GM12873 (cell line): Measurements from ENCODE around the gene AP3D1.

ENCODE experiments used
- TF ChIP-seq, protein P1 (sequence below): IDR thresholded peaks from 2 replicates; pipeline ENCODE4 v1.5.1; 2012; ENCODE audit warnings: low read depth, mild to moderate bottlenecking, moderate library complexity, low read length, control low read depth; ENCODE audit not compliant: insufficient read depth; ENCODE audit errors: missing control alignments

Gene AP3D1

DNA sequence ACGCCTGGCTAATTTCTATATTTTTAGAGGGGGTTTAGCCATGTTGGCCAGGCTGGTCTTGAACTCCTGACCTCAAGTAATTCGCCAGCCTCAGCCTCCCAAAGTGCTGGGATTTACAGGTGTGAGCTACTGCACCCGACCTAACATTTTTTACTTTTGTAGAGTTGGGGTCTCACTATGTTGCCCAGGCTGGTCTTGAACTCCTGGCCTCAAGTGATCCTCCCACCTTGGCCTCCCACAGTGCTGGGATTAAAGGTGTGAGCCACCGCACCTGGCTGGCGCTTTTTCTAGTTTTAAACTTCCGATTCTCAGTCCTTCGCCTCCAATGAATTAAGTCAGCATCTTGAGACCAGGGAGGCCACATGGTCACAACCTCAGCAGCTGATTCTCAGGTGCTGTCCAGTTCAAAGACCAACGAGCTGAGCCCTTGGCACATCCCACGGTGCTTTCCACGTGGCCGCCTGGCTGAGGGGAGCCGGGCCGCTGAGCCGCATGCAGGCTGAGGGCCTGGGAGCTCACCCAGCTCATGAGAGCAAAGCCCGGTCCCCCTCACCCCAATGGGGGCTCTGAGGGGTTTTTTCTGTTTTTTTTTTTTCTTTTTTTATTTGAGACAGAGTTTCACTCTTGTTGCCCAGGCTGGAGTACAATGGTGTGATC, 9.1 kb downstream of the AP3D1 start:
- TF ChIP-seq, protein P1, sequence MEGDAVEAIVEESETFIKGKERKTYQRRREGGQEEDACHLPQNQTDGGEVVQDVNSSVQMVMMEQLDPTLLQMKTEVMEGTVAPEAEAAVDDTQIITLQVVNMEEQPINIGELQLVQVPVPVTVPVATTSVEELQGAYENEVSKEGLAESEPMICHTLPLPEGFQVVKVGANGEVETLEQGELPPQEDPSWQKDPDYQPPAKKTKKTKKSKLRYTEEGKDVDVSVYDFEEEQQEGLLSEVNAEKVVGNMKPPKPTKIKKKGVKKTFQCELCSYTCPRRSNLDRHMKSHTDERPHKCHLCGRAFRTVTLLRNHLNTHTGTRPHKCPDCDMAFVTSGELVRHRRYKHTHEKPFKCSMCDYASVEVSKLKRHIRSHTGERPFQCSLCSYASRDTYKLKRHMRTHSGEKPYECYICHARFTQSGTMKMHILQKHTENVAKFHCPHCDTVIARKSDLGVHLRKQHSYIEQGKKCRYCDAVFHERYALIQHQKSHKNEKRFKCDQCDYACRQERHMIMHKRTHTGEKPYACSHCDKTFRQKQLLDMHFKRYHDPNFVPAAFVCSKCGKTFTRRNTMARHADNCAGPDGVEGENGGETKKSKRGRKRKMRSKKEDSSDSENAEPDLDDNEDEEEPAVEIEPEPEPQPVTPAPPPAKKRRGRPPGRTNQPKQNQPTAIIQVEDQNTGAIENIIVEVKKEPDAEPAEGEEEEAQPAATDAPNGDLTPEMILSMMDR: no peak

DNA sequence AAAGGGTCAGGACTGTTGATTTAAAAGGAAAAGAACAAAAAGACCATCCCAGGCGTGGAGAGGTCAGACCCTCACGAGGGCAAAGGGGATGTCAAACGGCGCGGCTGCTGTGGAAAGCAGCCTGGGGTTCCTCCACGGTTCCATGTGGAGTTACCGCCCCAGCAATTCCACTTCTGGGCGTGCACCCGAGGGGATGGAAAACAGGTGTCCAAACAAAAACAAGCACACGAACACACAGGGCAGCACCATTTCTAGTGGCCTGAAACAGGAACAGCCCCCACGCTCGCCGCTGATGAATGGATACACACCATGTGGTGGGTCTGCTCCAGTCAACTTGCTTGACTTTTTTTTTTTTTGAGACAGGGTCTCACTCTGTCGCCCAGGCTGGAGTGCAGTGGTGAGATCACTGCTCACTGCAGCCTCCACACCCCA, 11.2 kb downstream of the AP3D1 start:
- TF ChIP-seq, protein P1: no peak

DNA sequence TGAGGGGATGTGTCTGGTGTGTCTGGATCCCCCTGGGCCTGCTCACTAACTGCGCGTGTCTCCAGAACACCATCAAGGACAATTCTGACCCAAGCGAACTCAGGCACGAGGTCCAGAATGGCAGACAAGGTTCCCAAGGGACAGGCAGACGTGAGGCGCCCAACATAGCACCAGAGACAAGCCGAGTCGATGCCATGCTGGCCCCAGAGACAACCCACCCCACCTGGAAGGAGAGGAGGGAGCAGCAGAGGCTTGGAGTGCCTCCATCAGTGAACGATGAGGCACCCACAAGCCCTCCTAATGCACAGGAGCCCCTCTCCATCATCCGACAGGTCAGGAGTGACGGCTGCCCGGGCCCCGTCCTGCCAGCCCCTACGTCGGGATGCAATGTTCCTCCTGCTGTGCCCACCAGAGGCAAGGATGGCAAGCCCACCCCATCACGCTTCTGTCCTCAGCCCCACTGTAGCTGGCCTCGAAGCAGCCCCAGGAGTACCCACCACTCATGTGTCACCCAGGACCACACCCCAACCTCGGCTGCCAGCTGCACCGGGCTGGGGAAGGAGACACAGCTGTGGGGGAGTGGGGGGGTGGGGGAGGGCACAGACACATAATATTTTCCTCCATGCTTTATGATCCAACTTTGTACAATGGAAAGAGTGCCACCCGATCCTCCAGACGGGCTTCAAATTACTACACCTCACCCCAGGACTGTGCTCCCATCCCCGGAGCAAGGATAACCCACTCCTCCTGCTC, 11.8 kb downstream of the AP3D1 start:
- TF ChIP-seq, protein P1: no peak

DNA sequence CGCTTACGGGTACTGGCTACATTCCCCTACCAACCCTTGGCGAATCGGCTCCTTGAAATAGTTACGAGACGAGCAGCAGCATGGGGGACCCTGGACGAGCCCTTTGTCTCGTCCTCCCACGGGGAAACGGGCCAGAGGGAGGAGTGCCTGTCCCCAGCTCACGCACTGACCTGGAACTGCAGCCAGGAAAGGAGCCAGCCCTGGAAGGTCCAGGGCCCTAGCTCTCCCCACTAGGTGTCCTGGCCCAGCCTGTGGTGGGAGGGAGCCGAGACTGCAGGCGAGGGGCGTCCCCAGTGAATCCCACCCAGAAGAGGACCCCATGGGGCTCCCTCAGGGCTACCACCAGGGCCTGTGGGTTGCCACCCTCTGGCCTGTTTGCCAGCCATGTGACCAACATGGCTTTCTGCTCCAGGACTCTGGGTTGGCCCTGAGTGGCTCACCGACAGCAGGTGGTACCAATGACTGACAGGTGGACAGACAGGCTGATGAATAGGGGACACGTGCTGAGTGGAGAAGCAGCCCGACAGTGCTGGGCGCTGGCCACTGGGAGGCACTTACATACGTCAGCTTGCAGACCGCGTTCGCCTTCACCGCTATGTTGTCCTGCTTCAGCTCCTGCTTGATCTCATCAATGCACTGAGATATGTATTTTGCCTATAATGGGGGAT, 13.2 kb downstream of the AP3D1 start:
- TF ChIP-seq, protein P1: no peak

DNA sequence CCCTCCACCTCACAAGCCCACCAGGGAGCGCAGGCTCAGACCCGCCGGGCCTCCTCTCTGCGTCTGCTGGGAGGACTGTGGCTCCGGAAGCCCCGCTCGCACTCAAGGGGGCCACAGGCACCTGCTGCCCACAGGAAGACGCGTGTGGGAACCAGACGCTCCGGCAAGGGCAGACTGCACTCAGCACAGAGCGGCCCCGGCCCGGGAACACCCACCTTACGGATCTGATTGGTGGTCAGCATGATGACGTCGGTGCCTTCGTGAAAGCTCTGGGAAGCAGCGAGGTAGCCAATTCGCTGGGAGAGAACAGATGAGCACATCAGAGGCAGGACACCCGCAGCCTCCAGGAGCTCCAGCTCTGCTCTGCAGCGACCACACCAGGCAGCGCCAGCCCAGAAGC, 14.6 kb downstream of the AP3D1 start:
- TF ChIP-seq, protein P1: no peak

DNA sequence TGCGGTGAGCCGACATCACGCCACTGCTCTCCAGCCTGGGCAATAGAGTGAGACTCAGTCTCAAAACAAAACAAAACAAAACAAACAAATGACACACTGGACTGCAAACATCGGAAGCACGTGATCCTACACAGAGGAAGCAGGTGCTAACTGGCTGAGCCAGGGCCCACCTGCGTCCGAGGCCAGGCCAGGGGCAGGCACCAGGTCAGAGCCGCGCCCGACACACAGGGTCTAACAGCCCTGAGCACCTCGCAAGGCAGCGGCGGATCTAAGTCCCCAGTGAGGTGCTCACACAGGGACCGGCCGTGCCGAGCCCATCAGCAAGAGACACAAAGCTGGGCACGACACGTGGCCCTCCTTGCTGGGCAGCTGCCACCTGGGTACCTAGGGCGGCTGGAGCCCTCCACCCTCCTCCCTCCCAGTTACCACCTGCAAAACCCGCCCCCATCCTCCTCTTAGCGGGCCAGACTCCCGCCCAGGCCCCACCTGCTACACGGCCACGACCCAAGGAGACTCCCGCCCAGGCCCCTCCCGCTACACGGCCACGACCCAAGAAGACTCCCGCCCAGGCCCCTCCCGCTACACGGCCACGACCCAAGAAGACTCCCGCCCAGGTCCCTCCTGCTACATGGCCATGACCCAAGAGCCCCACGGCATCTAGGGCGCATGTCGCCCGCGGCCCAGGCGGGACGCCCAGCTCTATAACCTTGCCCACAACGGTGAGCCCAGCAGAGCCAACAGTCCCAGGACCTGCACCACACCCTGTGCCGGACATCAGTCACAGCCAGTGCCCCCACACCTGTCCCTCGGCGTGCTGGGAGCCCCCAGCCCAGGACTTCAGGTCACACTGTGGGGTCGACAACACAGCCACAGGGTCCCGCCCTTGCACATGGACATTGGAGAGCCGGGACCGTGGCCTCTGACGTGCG, 15.6 kb downstream of the AP3D1 start:
- TF ChIP-seq, protein P1: no peak
